NT2/D1 (cell line): ENCODE results near the gene STRBP.

Source experiments
- SUZ12 ChIP-seq: IDR thresholded peaks from 2 replicates; pipeline ENCODE4 v1.6.1; 2011; ENCODE audit not compliant: insufficient read length, insufficient read depth; ENCODE audit errors: extremely low read depth
- YY1 ChIP-seq: IDR thresholded peaks from 2 replicates; pipeline ENCODE4 v1.6.1; 2011; ENCODE audit not compliant: insufficient read length, insufficient read depth
- ZNF274 ChIP-seq: IDR thresholded peaks from 2 replicates; pipeline ENCODE4 v1.6.1; 2011; ENCODE audit warnings: mild to moderate bottlenecking, low read depth, low read length

DNA sequence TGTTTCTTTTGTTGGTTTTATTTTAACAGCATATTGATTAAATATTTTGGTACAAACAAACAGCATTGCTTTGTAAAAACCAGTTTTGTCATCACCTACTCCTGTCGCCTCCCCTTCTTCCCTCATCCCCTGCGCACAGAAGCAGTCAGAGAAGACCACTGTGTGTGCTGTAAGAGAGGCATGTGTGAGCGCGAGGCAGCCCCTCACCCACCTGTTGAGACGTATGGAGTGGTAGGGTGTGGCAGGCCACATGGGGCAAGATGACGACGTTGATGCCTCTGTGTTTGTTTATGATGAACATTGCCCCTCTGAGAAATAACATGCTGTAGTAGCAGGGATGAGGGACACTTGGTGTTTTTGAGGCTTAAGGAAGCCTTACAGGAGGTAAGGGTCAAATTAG lies 163.6 kb downstream of the STRBP start:
- no peak for TF ChIP-seq YY1
- TF ChIP-seq ZNF274, result no peak
- no peak for TF ChIP-seq SUZ12
